IMR-90 (cell line): Measurements from ENCODE around the gene VAV3. TPM values are rescaled to one million over a fixed set of nuclear protein-coding genes. Genes with fewer than 3 reads are reported as not detected.

Source experiments
- ATAC-seq: fragments of 200-7000 bp; cut with Tn5 transposase; 2 replicates; pipeline ENCODE4 v1.9.1; 2020; ENCODE audit warnings: low read depth, mild to moderate bottlenecking, moderate library complexity
- BruUV-seq: library from RNA; stranded (reverse); fragments of 400-500 nt; replicated peaks from 2 replicates; lab custom pipeline; 2021; lab: Mats Ljungman, UMichigan
- CTCF ChIA-PET: fragments of 300-600 bp; formaldehyde crosslinking; extraction: SDS; loops from one replicate; lab custom pipeline; 2021; ENCODE audit warnings: antibody characterized with exemption; lab: Yijun Ruan, JAX
- POLR2A ChIA-PET: fragments of 300-600 bp; sonication (Branson Sonifier 250); formaldehyde crosslinking; loops from one replicate; lab custom pipeline; 2022; ENCODE audit warnings: antibody characterized with exemption; ENCODE audit not compliant: unreplicated experiment; lab: Charles Lee
- DNase-seq: peaks from one replicate; pipeline ENCODE4 v3.0.0; 2013
- H2AFZ ChIP-seq: replicated peaks from 2 replicates; pipeline ENCODE3; 2013; ENCODE audit warnings: low read length, mild to moderate bottlenecking; ENCODE audit not compliant: poor library complexity
- H2AK5ac ChIP-seq: 2 replicates; pipeline ENCODE4 v1.6.1; 2013; ENCODE audit warnings: low read depth, low read length, inconsistent platforms
- H2AK9ac ChIP-seq: replicated peaks from 2 replicates; pipeline ENCODE3; 2013; ENCODE audit warnings: mild to moderate bottlenecking, low read depth, low read length, moderate library complexity; ENCODE audit not compliant: poor library complexity
- H2BK120ac ChIP-seq: 2 replicates; pipeline ENCODE4 v1.6.1; 2013; ENCODE audit warnings: low read depth, low read length, inconsistent platforms
- H2BK15ac ChIP-seq: 3 replicates; pipeline ENCODE4 v1.6.1; 2013; ENCODE audit warnings: low read depth, low read length, inconsistent platforms
- H2BK20ac ChIP-seq: 2 replicates; pipeline ENCODE4 v1.6.1; 2013; ENCODE audit warnings: low read depth, mild to moderate bottlenecking, inconsistent platforms, low read length, moderate library complexity
- H2BK5ac ChIP-seq: 2 replicates; pipeline ENCODE4 v1.6.1; 2013; ENCODE audit warnings: mild to moderate bottlenecking, low read depth, low read length, inconsistent platforms; ENCODE audit not compliant: poor library complexity, severe bottlenecking
- H3K14ac ChIP-seq: replicated peaks from 2 replicates; pipeline ENCODE4 v1.6.1; 2013; ENCODE audit warnings: low read depth, low read length, inconsistent platforms
- H3K18ac ChIP-seq: 2 replicates; pipeline ENCODE4 v1.6.1; 2013; ENCODE audit warnings: low read depth, low read length, control low read depth
- H3K23ac ChIP-seq: 2 replicates; pipeline ENCODE4 v1.6.1; 2013; ENCODE audit warnings: low read depth, low read length, inconsistent platforms
- H3K27ac ChIP-seq: 2 replicates; pipeline ENCODE4 v1.5.1; 2013; ENCODE audit warnings: mild to moderate bottlenecking, control low read depth, low read length; ENCODE audit not compliant: insufficient read depth
- H3K27me3 ChIP-seq: 2 replicates; pipeline ENCODE4 v1.6.1; 2013; ENCODE audit warnings: low read length; ENCODE audit not compliant: control insufficient read depth, insufficient read depth
- H3K36me3 ChIP-seq: 2 replicates; pipeline ENCODE4 v1.6.1; 2013; ENCODE audit warnings: low read length, mixed read lengths; ENCODE audit not compliant: control insufficient read depth, insufficient read depth
- H3K4ac ChIP-seq: 2 replicates; pipeline ENCODE4 v1.6.1; 2013; ENCODE audit warnings: low read depth, low read length, inconsistent platforms
- H3K4me1 ChIP-seq: 2 replicates; pipeline ENCODE4 v1.6.1; 2013; ENCODE audit warnings: low read length, mixed read lengths; ENCODE audit not compliant: control insufficient read depth, insufficient read depth
- H3K4me2 ChIP-seq: 2 replicates; pipeline ENCODE4 v1.6.1; 2013; ENCODE audit warnings: low read depth, mild to moderate bottlenecking, control low read depth, low read length, moderate library complexity
- H3K4me3 ChIP-seq: 2 replicates; pipeline ENCODE4 v1.5.1; 2013; ENCODE audit warnings: low read depth, mild to moderate bottlenecking, control low read depth, low read length, moderate library complexity; ENCODE audit not compliant: insufficient read depth
- H3K56ac ChIP-seq: 2 replicates; pipeline ENCODE4 v1.6.1; 2013; ENCODE audit warnings: low read length, inconsistent platforms; ENCODE audit not compliant: insufficient read depth; ENCODE audit errors: extremely low read depth
- H3K79me1 ChIP-seq, 2 experiments: 2 replicates each; pipeline ENCODE4 v1.6.1; 2013; ENCODE audit warnings: low read length in 2 of 2, inconsistent platforms in 1 of 2, low read depth in 1 of 2
- H3K9ac ChIP-seq: 2 replicates; pipeline ENCODE4 v1.6.1; 2013; ENCODE audit warnings: low read depth, low read length, control low read depth
- H3K9me1 ChIP-seq: 2 replicates; pipeline ENCODE4 v1.6.1; 2013; ENCODE audit warnings: low read length, inconsistent platforms; ENCODE audit not compliant: insufficient read depth
- H3K9me3 ChIP-seq: 2 replicates; pipeline ENCODE4 v1.6.1; 2013; ENCODE audit warnings: low read length; ENCODE audit not compliant: control insufficient read depth, insufficient read depth
- H4K20me1 ChIP-seq: 2 replicates; pipeline ENCODE4 v1.6.1; 2013; ENCODE audit warnings: low read length, inconsistent platforms; ENCODE audit not compliant: insufficient read depth
- H4K5ac ChIP-seq: 2 replicates; pipeline ENCODE4 v1.6.1; 2013; ENCODE audit warnings: mild to moderate bottlenecking, low read depth, low read length, control low read depth
- H4K8ac ChIP-seq, 2 experiments: 2 replicates each; pipeline ENCODE4 v1.6.1; 2013; ENCODE audit warnings: low read depth in 2 of 2, low read length in 2 of 2, control low read depth in 1 of 2, inconsistent platforms in 1 of 2
- H4K91ac ChIP-seq: 2 replicates; pipeline ENCODE4 v1.6.1; 2013; ENCODE audit warnings: low read depth, low read length, inconsistent platforms; ENCODE audit not compliant: insufficient read depth
- CHD1 ChIP-seq: IDR thresholded peaks from 2 replicates; pipeline ENCODE4 v1.6.1; 2012; ENCODE audit warnings: low read depth, low read length, improper control_type of control experiment
- ELK1 ChIP-seq: fragments of 150-350 bp; IDR thresholded peaks from 2 replicates; pipeline ENCODE4 v1.6.1; 2016; ENCODE audit warnings: low read depth, mild to moderate bottlenecking, low read length, moderate library complexity, borderline replicate concordance
- FOS ChIP-seq: fragments of 150-350 bp; IDR thresholded peaks from 2 replicates; pipeline ENCODE4 v1.6.1; 2016; ENCODE audit warnings: low read depth, low read length
- MAFK ChIP-seq: IDR thresholded peaks from 2 replicates; pipeline ENCODE4 v1.6.1; 2012; ENCODE audit warnings: low read depth, low read length, improper control_type of control experiment
- POLR2A ChIP-seq: IDR thresholded peaks from 2 replicates; pipeline ENCODE4 v1.6.1; 2012; ENCODE audit warnings: mild to moderate bottlenecking, low read depth, low read length
- RFX5 ChIP-seq: IDR thresholded peaks from 2 replicates; pipeline ENCODE4 v1.8.0; 2012; ENCODE audit warnings: low read depth, mild to moderate bottlenecking, low read length, moderate library complexity
- WGBS, 2 experiments: methylation state at CpG; one replicate each; pipeline versions ENCODE4 v1.1.5 to v1.1.7; 2013; ENCODE audit warnings: missing lambda C conversion rate in 2 of 2; ENCODE audit not compliant: insufficient read length in 1 of 2; ENCODE audit errors: extremely low coverage in 2 of 2; 5-methylcytosine and 5-hydroxymethylcytosine counted together
- dilution Hi-C: fragments of 300-500 bp; cut with HindIII; formaldehyde crosslinking; loops from one replicate; pipeline ENCODE4 v1.14.3; 2018; ENCODE audit warnings: low sequenced_read_pairs; ENCODE audit not compliant: unreplicated experiment
- in situ Hi-C: fragments of 300-500 bp; cut with MboI; formaldehyde crosslinking; loops from 3 replicates; pipeline ENCODE4 v1.14.3; 2019; ENCODE audit warnings: low sequenced_read_pairs, inconsistent platforms, mixed read lengths
- intact Hi-C: fragments of 100-400 bp; cut with micrococcal nuclease; formaldehyde crosslinking; loops from 2 replicates; pipeline ENCODE4 v1.10.0; 2022
- polyA plus RNA-seq, 3 experiments: library from polyadenylated mRNA; depleted of rRNA; stranded (reverse); fragments of >200 nt; gene quantifications; 2 replicates each; pipeline ENCODE4 v1.2.3, GENCODE V29; 2012; ENCODE audit warnings: low replicate concordance in 1 of 3
- total RNA-seq: library from RNA; depleted of rRNA; stranded (reverse); fragments of >200 nt; gene quantifications from 2 replicates; pipeline ENCODE4 v1.2.3, GENCODE V29; 2012

Gene VAV3
- total and polyA plus RNA-seq, 2 of the 4 experiments (the other 2 are of a cell fraction) = 0.12 to 0.18 TPM

- no peaks in the 10 kb centered on the region for H3K36me3 ChIP-seq
- no peak overlapping the region for H3K4ac ChIP-seq
- no peak overlapping the region for H2BK20ac ChIP-seq
- H3K4me1 ChIP-seq = no peaks in the 10 kb centered on the region
- dilution Hi-C loops = no loop called here
- H2BK120ac ChIP-seq = no peak overlapping the region
- H4K5ac ChIP-seq = no peak overlapping the region
- no peak overlapping the region for H2BK15ac ChIP-seq
- no peak overlapping the region for H2AK9ac ChIP-seq
- no peak overlapping the region for H3K14ac ChIP-seq
- no peak overlapping the region for H3K27ac ChIP-seq
- no peaks in the 10 kb centered on the region for H3K79me1 ChIP-seq
- no peak overlapping the region for H4K91ac ChIP-seq
- H4K8ac ChIP-seq = no peak overlapping the region
- POLR2A ChIA-PET = no interaction called here
- DNase-seq (no peak), ATAC-seq (no peak)
- no peak overlapping the region for H3K4me3 ChIP-seq
- intact Hi-C loops = no loop called here
- no peaks in the 10 kb centered on the region for H3K27me3 ChIP-seq
- no peak overlapping the region for H2AFZ ChIP-seq
- no peak overlapping the region for H3K23ac ChIP-seq
- no peak overlapping the region for H3K56ac ChIP-seq
- 25% methylated on average over 1 of the region's 4 CpGs; no CpG with 5 or more reads in 1 of the 2 experiments for WGBS, 2 experiments
- in situ Hi-C loops = no loop called here
- no peaks in the 10 kb centered on the region for H3K9me1 ChIP-seq
- no peak overlapping the region for H2BK5ac ChIP-seq
- CTCF ChIA-PET = no interaction called here
- H3K9me3 ChIP-seq = no peaks in the 10 kb centered on the region
- H2AK5ac ChIP-seq = no peak overlapping the region
- no peak overlapping the region for H3K18ac ChIP-seq
- H3K4me2 ChIP-seq = no peak overlapping the region
- no peaks in the 10 kb centered on the region for H4K20me1 ChIP-seq
- H3K9ac ChIP-seq = no peak overlapping the region
- TF ChIP-seq FOS = no peak
- no peak for TF ChIP-seq CHD1
- TF ChIP-seq RFX5 = no peak
- no peak for TF ChIP-seq POLR2A
- no peak for TF ChIP-seq MAFK
- TF ChIP-seq ELK1 = no peak
- no TSS peak for BruUV-seq
Measured at GRCh38 chr1:107590900-107591622, 373.9 kb downstream of the VAV3 start.
